A549 (cell line): ENCODE data around the gene GATA5.

Source experiments
- EP300 ChIP-seq, 2 experiments: fragments of >200 bp; sonication (Bioruptor Twin); formaldehyde crosslinking; IDR thresholded peaks; 2 replicates in 1 of 2; 3 replicates in 1 of 2; pipeline ENCODE4 v1.6.1; 2016 to 2017
- JUNB ChIP-seq: fragments of >200 bp; sonication (Bioruptor Twin); formaldehyde crosslinking; IDR thresholded peaks from 2 replicates; pipeline ENCODE4 v1.6.1; 2016
- MAX ChIP-seq: IDR thresholded peaks from 2 replicates; pipeline ENCODE4 v1.6.1; 2012
- RCOR1 ChIP-seq: fragments of 150-350 bp; IDR thresholded peaks from 2 replicates; pipeline ENCODE4 v1.6.1; 2014; ENCODE audit warnings: antibody characterized with exemption, low read length, low read depth

DNA sequence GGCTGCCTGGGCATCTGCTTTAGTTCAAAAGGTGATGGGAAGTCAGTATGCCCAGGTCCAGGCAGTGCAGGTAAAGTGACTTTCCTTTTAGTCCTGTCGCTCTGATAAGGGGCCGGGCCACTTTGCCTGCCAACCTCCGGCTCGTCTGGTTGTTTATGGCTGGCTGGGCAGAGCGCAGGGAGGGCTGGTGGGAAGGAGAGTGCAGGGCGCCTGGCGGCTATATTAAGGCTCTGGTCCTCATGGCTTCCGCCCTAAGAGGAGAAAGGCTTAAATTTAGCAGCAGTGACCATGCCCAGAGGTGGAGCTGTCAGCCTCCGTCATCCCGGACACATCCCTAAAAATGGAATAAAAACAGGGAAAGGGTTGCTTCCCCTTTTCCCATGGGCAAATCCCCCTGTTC, 14.6 kb downstream of the GATA5 start:
- TF ChIP-seq MAX (no peak), JUNB (no peak), RCOR1 (no peak), EP300 (IDR thresholded peaks at IDR 0.05) (no peak)
